T-cell (primary cell): ENCODE data around the gene UBE2D3. TPM values are rescaled to one million over a fixed set of nuclear protein-coding genes. Genes with fewer than 3 reads are reported as not detected.
"Not testable (repeated sequence)": the region's sequence is repeated elsewhere in the genome, so short reads cannot be mapped to it uniquely, and the experiment has no call there.

Experiments
- ATAC-seq, 4 experiments: fragments of 200-7000 bp in 3 of 4; fragments of 150-1000 bp in 1 of 4; cut with Tn5 transposase; replicated peaks in 1 of 4; 1 replicate in 3 of 4; 2 replicates in 1 of 4; pipeline ENCODE4 v1.10.0; 2021; ENCODE audit warnings: moderate library complexity in 3 of 4, mild to moderate bottlenecking in 2 of 4, moderate number of reproducible peaks in 1 of 4
- CTCF ChIA-PET, 2 donors: fragments of 300-600 bp; sonication (Branson Sonifier 250); formaldehyde crosslinking; loops; one replicate each; lab custom pipeline; 2022; ENCODE audit warnings: antibody characterized with exemption in 2 of 2; lab: Charles Lee
- POLR2A ChIA-PET, 2 donors: fragments of 300-600 bp; sonication (Branson Sonifier 250); formaldehyde crosslinking; loops; one replicate each; lab custom pipeline; 2022; ENCODE audit warnings: antibody characterized with exemption in 2 of 2; lab: Charles Lee
- DNase-seq, 35 experiments: peaks; one replicate each; pipeline versions ENCODE4 v3.0.0 to v3.0.0-alpha.2; 2013 to 2023
- H3K27ac ChIP-seq: one replicate; pipeline ENCODE4 v1.5.1; 2013; ENCODE audit warnings: low read length
- H3K27me3 ChIP-seq, 2 experiments: replicated peaks in 1 of 2; 1 replicate in 1 of 2; 2 replicates in 1 of 2; pipeline versions ENCODE4 v1.6.1 to v1.7.0; 2013; ENCODE audit warnings: low read length in 1 of 2, mixed read lengths in 1 of 2; ENCODE audit not compliant: control insufficient read depth in 2 of 2, insufficient read depth in 2 of 2; ENCODE audit errors: extremely low read depth in 1 of 2
- H3K36me3 ChIP-seq, 2 donors: 1 replicate in 1 of 2; 2 replicates in 1 of 2; pipeline versions ENCODE4 v1.6.1 to v1.7.0; 2013; ENCODE audit warnings: low read length in 1 of 2; ENCODE audit not compliant: control insufficient read depth in 2 of 2, insufficient read depth in 1 of 2; ENCODE audit errors: extremely low read depth in 1 of 2
- H3K4me1 ChIP-seq, 2 experiments: 1 replicate in 1 of 2; 2 replicates in 1 of 2; pipeline versions ENCODE4 v1.6.1 to v1.7.0; 2013; ENCODE audit warnings: low read length in 2 of 2, mixed read lengths in 1 of 2; ENCODE audit not compliant: insufficient read depth in 2 of 2, control insufficient read depth in 1 of 2; ENCODE audit errors: extremely low read depth in 1 of 2
- H3K4me3 ChIP-seq, 2 donors: 1 replicate in 1 of 2; 2 replicates in 1 of 2; pipeline versions ENCODE4 v1.5.1 to v1.7.0; 2013; ENCODE audit warnings: mild to moderate bottlenecking in 2 of 2, low read length in 1 of 2, moderate library complexity in 1 of 2; ENCODE audit not compliant: control insufficient read depth in 1 of 2; ENCODE audit errors: extremely low read depth in 1 of 2
- H3K9me3 ChIP-seq: 2 replicates; pipeline ENCODE4 v1.7.0; 2013
- H3K27ac Mint-ChIP-seq, 2 donors: one replicate each; pipeline ENCODE4 v1.8.0; 2020 to 2021; ENCODE audit warnings: mild to moderate bottlenecking in 2 of 2, mixed read lengths in 2 of 2
- H3K27me3 Mint-ChIP-seq, 2 donors: one replicate each; pipeline ENCODE4 v1.8.0; 2021 to 2022; ENCODE audit warnings: mixed read lengths in 2 of 2
- H3K36me3 Mint-ChIP-seq: one replicate; pipeline ENCODE4 v1.8.0; 2021; ENCODE audit warnings: mixed read lengths
- H3K4me1 Mint-ChIP-seq, 3 donors: one replicate each; pipeline ENCODE4 v1.8.0; 2020 to 2022; ENCODE audit warnings: mixed read lengths in 3 of 3, mild to moderate bottlenecking in 1 of 3
- H3K4me3 Mint-ChIP-seq, 3 donors: one replicate each; pipeline ENCODE4 v1.8.0; 2020 to 2022; ENCODE audit warnings: mild to moderate bottlenecking in 3 of 3, mixed read lengths in 3 of 3, moderate library complexity in 3 of 3
- H3K9me3 Mint-ChIP-seq, 3 donors: one replicate each; pipeline ENCODE4 v1.8.0; 2020 to 2022; ENCODE audit warnings: mixed read lengths in 3 of 3
- WGBS: methylation state at CpG from one replicate; pipeline ENCODE4 v1.1.5; 2013; ENCODE audit warnings: missing lambda C conversion rate; ENCODE audit not compliant: insufficient coverage; 5-methylcytosine and 5-hydroxymethylcytosine counted together
- total RNA-seq, 35 experiments: library from RNA in 6 of 35; stranded (reverse) in 6 of 35; fragments of 120-200 nt in 1 of 35; gene quantifications; one replicate each; pipeline versions ENCODE4 v1.2.1 to v1.2.4 and lab custom pipeline; 2013 to 2026

The UBE2D3 gene
- total RNA-seq, 5 donors from 2014 or later (not counting 1 experiment from before 2014, with no cell fraction given) = 274 to 487 (median 289) TPM

DNA sequence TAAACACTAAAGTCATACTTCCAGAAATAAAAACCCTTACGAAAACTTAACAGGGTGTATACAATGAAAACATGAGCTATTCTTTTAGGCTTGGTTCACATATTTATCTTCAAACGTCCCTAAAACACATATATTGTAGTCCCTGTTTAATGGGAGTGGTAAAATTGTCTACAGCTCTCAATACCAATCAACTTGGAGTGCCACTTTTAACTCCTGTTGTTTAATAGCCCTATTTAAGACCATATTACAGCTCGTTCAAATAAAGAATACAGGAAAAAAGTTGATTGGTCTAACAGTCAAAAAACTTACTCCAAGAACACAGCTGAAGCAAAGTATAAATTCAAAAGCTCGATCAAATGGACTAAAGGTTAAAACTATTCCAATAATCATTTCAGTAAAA lies 3.9 kb downstream of the UBE2D3 start:
- H3K4me3 ChIP-seq = peak overlapping the region; percentile 32 to 100
- Mint-ChIP-seq H3K27me3 (no peaks in the 10 kb centered on the region), H3K4me3 (no peak overlapping the region), H3K36me3 (peaks cover 26% of the 10 kb centered on the region), H3K4me1 (peaks cover 59 to 63% (median 62%) of the 10 kb centered on the region in 3 donors), H3K9me3 (no peaks in the 10 kb centered on the region), H3K27ac (peak overlapping the region; percentile 55 to 84)
- ATAC-seq = no peak
- H3K27ac ChIP-seq = peak overlapping the region; percentile 28
- no CpG with 5 or more reads among the region's 4 CpGs for WGBS
- H3K27me3 ChIP-seq = no peaks in the 10 kb centered on the region
- DNase-seq = no peak
- H3K4me1 ChIP-seq = peaks cover 11 to 56% of the 10 kb centered on the region in 2 experiments
- peaks cover 0 to 6% of the 10 kb centered on the region in 2 donors for H3K36me3 ChIP-seq
- ChIA-PET CTCF (interaction anchor here (0.6 to 1.5 kb wide), 5 partner anchors 17 to 1418 kb away, joined by 3 to 6 read pairs (median 3); no protein-coding TSS in a partner anchor), POLR2A (interaction anchor here in 1 of 2 donors (0.7 to 7.3 kb wide), 5 partner anchors 13 to 304 kb away, joined by 3 to 40 read pairs (median 3); partner anchors contain the start of gene CISD2)
- H3K9me3 ChIP-seq = no peaks in the 10 kb centered on the region

- DNase-seq = peak in 20 of 35 experiments; percentile 6 to 79 (median 41)
- ChIA-PET POLR2A (interaction anchor here (0.6 to 7.3 kb wide), 8 partner anchors 8 to 59 kb away, joined by 3 to 40 read pairs (median 4); partner anchors contain the start of genes CISD2 (in 1 of the 2), MANBA (in 1 of the 2) and UBE2D3 (in 1 of the 2)), CTCF (interaction anchor here (0.6 to 5.2 kb wide), 8 partner anchors 8 to 390 kb away, joined by 3 to 29 read pairs (median 4); partner anchors contain the start of gene UBE2D3 (in 1 of the 2))
- Mint-ChIP-seq H3K27ac (peak overlapping the region; percentile 89 to 92), H3K9me3 (no peaks in the 10 kb centered on the region), H3K27me3 (no peaks in the 10 kb centered on the region), H3K36me3 (peaks cover 53% of the 10 kb centered on the region), H3K4me3 (no peak overlapping the region), H3K4me1 (peaks cover 86 to 91% (median 90%) of the 10 kb centered on the region in 3 donors)
- peak; percentile 35 to 79 (median 56) for ATAC-seq
- H3K4me3 ChIP-seq = peak overlapping the region in 1 of 2 donors; percentile 8
- no peaks in the 10 kb centered on the region for H3K27me3 ChIP-seq
- peak overlapping the region; percentile 61 for H3K27ac ChIP-seq
- H3K4me1 ChIP-seq = peaks cover 21 to 85% of the 10 kb centered on the region in 2 experiments
- WGBS = 43% methylated on average over 2 of the region's 8 CpGs
- no peaks in the 10 kb centered on the region for H3K9me3 ChIP-seq
- peaks cover 0 to 24% of the 10 kb centered on the region in 2 donors for H3K36me3 ChIP-seq
Observed at GRCh38 chr4:102819588-102820365, 7.6 kb downstream of the UBE2D3 start.

- CTCF ChIA-PET = interaction anchor here (0.6 to 5.2 kb wide), 7 partner anchors 8 to 371 kb away, joined by 3 to 29 read pairs (median 4); partner anchors contain the start of gene UBE2D3 (in 1 of the 2)
- POLR2A ChIA-PET = interaction anchor here (0.6 to 7.3 kb wide), 5 partner anchors 9 to 49 kb away, joined by 3 to 40 read pairs (median 4); partner anchors contain the start of genes CISD2 (in 1 of the 2) and UBE2D3 (in 1 of the 2)
- Histone ChIP-seq H3K4me3 (peak overlapping the region in 1 of 2 donors; percentile 3), H3K36me3 (peaks cover 0 to 25% of the 10 kb centered on the region in 2 donors), H3K27ac (peak overlapping the region; percentile 61), H3K4me1 (peaks cover 26 to 81% of the 10 kb centered on the region in 2 experiments)
- not testable (repeated sequence) for DNase-seq, H3K27me3 Mint-ChIP-seq, H3K9me3 Mint-ChIP-seq, H3K27me3 ChIP-seq, ATAC-seq, H3K9me3 ChIP-seq
- Mint-ChIP-seq H3K4me3 (peak overlapping the region in 2 of 3 donors; percentile 35 to 52), H3K36me3 (peaks cover 48% of the 10 kb centered on the region), H3K4me1 (peaks cover 86 to 93% (median 92%) of the 10 kb centered on the region in 3 donors), H3K27ac (peak overlapping the region; percentile 52 to 92)
- 96% methylated on average over 4 of the region's 10 CpGs for WGBS
Observed at GRCh38 chr4:102819100-102819499, 8.3 kb downstream of the UBE2D3 start.

DNA sequence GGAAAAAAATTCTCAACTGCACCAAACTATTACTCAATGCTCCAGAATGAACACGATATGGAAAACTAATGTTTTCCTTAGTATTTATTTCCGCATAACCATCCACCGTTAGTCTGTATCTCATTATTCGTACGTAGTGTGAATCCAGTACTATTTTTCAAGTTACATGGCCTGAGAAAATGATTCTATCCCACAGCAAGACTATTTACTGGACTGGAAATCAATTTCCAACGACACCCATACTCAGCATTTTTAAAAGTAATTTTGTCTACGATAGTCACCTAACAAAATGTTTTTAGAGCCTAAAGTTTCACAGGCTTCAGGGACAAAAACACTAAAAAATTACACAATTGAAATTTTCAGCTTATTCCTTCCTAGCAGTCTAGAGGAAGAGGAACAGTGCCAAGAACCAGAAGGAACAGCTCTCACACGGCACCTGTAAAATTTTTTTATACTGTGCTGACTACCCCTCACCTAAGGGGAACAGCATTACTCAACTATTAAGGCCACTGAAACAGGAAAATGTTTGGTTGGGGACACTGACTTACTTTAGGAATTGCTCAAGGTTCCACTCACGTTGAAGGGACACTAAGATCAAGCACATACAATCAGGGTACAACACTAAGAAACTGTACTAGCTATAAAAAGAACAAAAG lies 9.6 kb downstream of the UBE2D3 start:
- Histone ChIP-seq H3K27me3 (no peaks in the 10 kb centered on the region), H3K9me3 (no peaks in the 10 kb centered on the region), H3K4me3 (no peak overlapping the region), H3K36me3 (peaks cover 0 to 32% of the 10 kb centered on the region in 2 donors), H3K4me1 (peaks cover 34 to 80% of the 10 kb centered on the region in 2 experiments), H3K27ac (peak overlapping the region; percentile 37)
- Mint-ChIP-seq H3K4me1 (peaks cover 86 to 95% (median 92%) of the 10 kb centered on the region in 3 donors), H3K27ac (peak overlapping the region; percentile 25 to 75), H3K27me3 (no peaks in the 10 kb centered on the region), H3K4me3 (peak overlapping the region in 2 of 3 donors; percentile 52 to 55), H3K9me3 (no peaks in the 10 kb centered on the region), H3K36me3 (peaks cover 54% of the 10 kb centered on the region)
- WGBS = 75% methylated on average over 5 of the region's 9 CpGs
- DNase-seq = no peak
- ATAC-seq = no peak
- POLR2A ChIA-PET = interaction anchor here (0.5 to 7.3 kb wide), 12 partner anchors 8 to 261 kb away, joined by 3 to 40 read pairs (median 4); partner anchors contain the start of genes CISD2 (in 1 of the 2), MANBA (in 1 of the 2), SLC9B2 (in 1 of the 2) and UBE2D3 (in 1 of the 2)
- CTCF ChIA-PET = interaction anchor here (0.6 to 5.2 kb wide), 4 partner anchors 8 to 92 kb away, joined by 3 to 29 read pairs (median 4); partner anchors contain the start of gene UBE2D3 (in 1 of the 2)

GRCh38 chr4:102817021-102817605 lies 10.2 kb downstream of the UBE2D3 start:
- no peak for DNase-seq
- Histone ChIP-seq H3K27ac (peak overlapping the region; percentile 37), H3K27me3 (no peaks in the 10 kb centered on the region), H3K4me1 (peaks cover 34 to 78% of the 10 kb centered on the region in 2 experiments), H3K4me3 (no peak overlapping the region), H3K36me3 (peaks cover 0 to 35% of the 10 kb centered on the region in 2 donors), H3K9me3 (no peaks in the 10 kb centered on the region)
- no CpG with 5 or more reads among the region's 3 CpGs for WGBS
- no peak for ATAC-seq
- ChIA-PET CTCF (interaction anchor here in 1 of 2 donors (0.9 to 5.2 kb wide), 2 partner anchors 9 to 11 kb away, joined by 3 to 29 read pairs; partner anchors contain the start of gene UBE2D3), POLR2A (interaction anchor here (0.6 to 7.3 kb wide), 17 partner anchors 7 to 1625 kb away, joined by 3 to 40 read pairs (median 4); partner anchors contain the start of genes CISD2 (in 1 of the 2), MANBA (in 1 of the 2) and UBE2D3 (in 1 of the 2))
- Mint-ChIP-seq H3K36me3 (peaks cover 50% of the 10 kb centered on the region), H3K4me3 (peak overlapping the region in 2 of 3 donors; percentile 52 to 55), H3K27ac (peak overlapping the region; percentile 25 to 75), H3K9me3 (no peaks in the 10 kb centered on the region), H3K4me1 (peaks cover 86 to 94% (median 92%) of the 10 kb centered on the region in 3 donors), H3K27me3 (no peaks in the 10 kb centered on the region)
